ENCODE data around the gene SNRPD2. TPM values are rescaled to one million over a fixed set of nuclear protein-coding genes. Genes with fewer than 3 reads are reported as not detected.
"Not testable (repeated sequence)": the region's sequence is repeated elsewhere in the genome, so short reads cannot be mapped to it uniquely, and the experiment has no call there.

Gene SNRPD2
- total RNA-seq, 1 donor from 2014 or later: 180 TPM

GRCh38 chr19:45701676-45702075 is 9.9 kb upstream of the SNRPD2 start:
- Histone ChIP-seq H3K27me3 (no peaks in the 10 kb centered on the region), H3K4me1 (no peaks in the 10 kb centered on the region), H3K36me3 (peaks cover 0 to 10% of the 10 kb centered on the region in 2 donors), H3K9me3 (no peaks in the 10 kb centered on the region), H3K4me3 (no peak overlapping the region), H3K27ac (no peak overlapping the region)
- intact Hi-C loops (cut with DNase I): no loop called here
- no peak for TF ChIP-seq POLR2AphosphoS5 (IDR thresholded peaks at IDR 0.05; ENCODE audit: insufficient read depth in 1 of 2, low read depth in 1 of 2)
- no peak for TF ChIP-seq POLR2A (IDR thresholded peaks at IDR 0.05)
- TF ChIP-seq CTCF (IDR thresholded peaks at IDR 0.05): no peak
- DNase-seq (ENCODE audit: extremely low spot score in 2 of 2): no peak

- Histone ChIP-seq H3K27me3 (no peaks in the 10 kb centered on the region), H3K9me3 (no peaks in the 10 kb centered on the region), H3K4me3 (peak overlapping the region; percentile 68 to 72), H3K4me1 (peaks cover 23% of the 10 kb centered on the region), H3K27ac (peak overlapping the region; percentile 90), H3K36me3 (peaks cover 0 to 7% of the 10 kb centered on the region in 2 donors)
- intact Hi-C loops (cut with DNase I): no loop called here
- no peak for DNase-seq (ENCODE audit: extremely low spot score in 2 of 2)
- TF ChIP-seq POLR2AphosphoS5 (IDR thresholded peaks at IDR 0.05; ENCODE audit: insufficient read depth in 1 of 2, low read depth in 1 of 2) (no peak), POLR2A (IDR thresholded peaks at IDR 0.05) (no peak), CTCF (IDR thresholded peaks at IDR 0.05) (peak; percentile 49 to 75 (median 65))
Observed at GRCh38 chr19:45693106-45693788, 1.5 kb upstream of the SNRPD2 start.

GRCh38 chr19:45692187-45693105 is 693 bp upstream of the SNRPD2 start, which contains the start of gene QPCTL:
TSS of gene QPCTL (plus strand) at chr19:45692666. CDS start at chr19:45692704, 38 bp downstream.
- peak in 1 of 2 donors; percentile 46 for TF ChIP-seq POLR2A (IDR thresholded peaks at IDR 0.05)
- TF ChIP-seq POLR2AphosphoS5 (IDR thresholded peaks at IDR 0.05; ENCODE audit: insufficient read depth in 1 of 2, low read depth in 1 of 2): peak; percentile 79 to 88
- no peak for TF ChIP-seq CTCF (IDR thresholded peaks at IDR 0.05)
- Histone ChIP-seq H3K4me3 (peak within 1 kb of the TSS; percentile 68 to 72), H3K36me3 (peaks cover 0 to 15% of the 10 kb centered on the region in 2 donors), H3K27me3 (no peaks in the 10 kb centered on the region), H3K27ac (peak within 1 kb of the TSS; percentile 90), H3K4me1 (peaks cover 23% of the 10 kb centered on the region), H3K9me3 (no peaks in the 10 kb centered on the region)
- peak in 1 of 2 donors; percentile 99 for DNase-seq (ENCODE audit: extremely low spot score in 2 of 2)
- intact Hi-C loops (cut with DNase I): no loop called here

- DNase-seq (ENCODE audit: extremely low spot score in 2 of 2): no peak
- Histone ChIP-seq H3K4me1 (peaks cover 13% of the 10 kb centered on the region), H3K36me3 (peaks cover 0 to 34% of the 10 kb centered on the region in 2 donors), H3K4me3 (no peak overlapping the region), H3K9me3 (no peaks in the 10 kb centered on the region), H3K27ac (no peak overlapping the region), H3K27me3 (no peaks in the 10 kb centered on the region)
- TF ChIP-seq CTCF (IDR thresholded peaks at IDR 0.05): no peak
- no peak for TF ChIP-seq POLR2A (IDR thresholded peaks at IDR 0.05)
- no peak for TF ChIP-seq POLR2AphosphoS5 (IDR thresholded peaks at IDR 0.05; ENCODE audit: insufficient read depth in 1 of 2, low read depth in 1 of 2)
- intact Hi-C loops (cut with DNase I): no loop called here
Observed at GRCh38 chr19:45687599-45687998, 4.2 kb downstream of the SNRPD2 start.

- H3K27me3 ChIP-seq; DNase-seq (ENCODE audit: extremely low spot score in 2 of 2); H3K9me3 ChIP-seq; intact Hi-C loops (cut with DNase I); H3K27ac ChIP-seq; H3K4me3 ChIP-seq: not testable (repeated sequence)
- Histone ChIP-seq H3K36me3 (peaks cover 0 to 34% of the 10 kb centered on the region in 2 donors), H3K4me1 (peaks cover 14% of the 10 kb centered on the region)
Observed at GRCh38 chr19:45685045-45685444, 6.7 kb downstream of the SNRPD2 start.

Measured in vagina (tissue), 2 donors.